ENCODE results near the gene PNCK. TPM values are rescaled to one million over a fixed set of nuclear protein-coding genes. Genes with fewer than 3 reads are reported as not detected.

Gene PNCK
- total and polyA plus RNA-seq, 10 of the 15 experiments (the other 5 are each of a cell fraction or from before 2014, with no cell fraction given): 0.21 to 0.67 (median 0.54) TPM; not detected in 7

DNA sequence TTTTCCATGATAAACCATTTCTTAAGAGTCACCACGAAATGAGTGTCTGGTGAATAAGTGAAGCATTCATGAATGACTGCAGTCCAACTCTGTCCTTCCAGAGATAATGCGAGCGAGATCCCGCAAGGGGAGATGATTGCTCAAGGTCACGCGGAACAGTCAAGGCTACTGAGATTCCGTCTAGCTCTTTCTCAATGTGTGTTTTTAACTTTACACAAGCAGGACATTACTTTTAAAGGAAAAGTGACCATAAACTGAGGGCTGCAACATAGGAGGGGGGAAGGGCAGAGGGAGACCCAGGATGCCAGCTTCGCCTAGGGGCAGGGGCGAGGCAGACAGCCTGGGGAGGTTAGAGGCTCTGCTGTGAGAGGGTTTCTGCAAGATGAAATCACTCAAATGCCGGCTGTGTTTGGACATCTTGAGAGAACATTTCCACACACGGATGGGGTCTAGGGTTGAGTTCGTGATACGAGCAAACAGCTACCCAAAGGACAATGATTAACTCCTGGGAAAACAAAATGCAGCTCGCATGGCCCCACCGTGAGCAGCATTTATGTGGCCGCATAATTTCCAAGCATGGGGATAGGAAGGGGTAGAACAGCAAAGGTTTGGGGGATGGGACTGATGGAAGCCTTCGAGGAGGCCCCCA lies 50.8 kb downstream of the PNCK start:
- no peak for ATAC-seq
- Histone ChIP-seq H2AFZ (ENCODE audit: control insufficient read depth, low read depth, low read length) (no peak overlapping the region), H3K36me3 (ENCODE audit: control insufficient read depth in 2 of 2, insufficient read depth in 2 of 2, low read length in 1 of 2) (no peaks in the 10 kb centered on the region), H3K27ac (ENCODE audit: control insufficient read depth, insufficient read depth) (no peak overlapping the region), H3K27me3 (replicated peaks in 1 of 2; ENCODE audit: control insufficient read depth in 2 of 2, insufficient read depth in 2 of 2, low read length in 1 of 2) (no peaks in the 10 kb centered on the region; a peak in 3 of 4 replicates), H3K4me3 (no peak overlapping the region), H3K4me2 (ENCODE audit: control insufficient read depth, insufficient read depth) (no peak overlapping the region), H3K9me3 (replicated peaks; ENCODE audit: control insufficient read depth, insufficient read depth, low read length) (no peaks in the 10 kb centered on the region; the same call in 2 of the 3 replicates), H4K20me1 (ENCODE audit: control insufficient read depth, insufficient read depth) (no peaks in the 10 kb centered on the region), H3K4me1 (ENCODE audit: control insufficient read depth, insufficient read depth, low read length) (no peaks in the 10 kb centered on the region), H3K79me2 (ENCODE audit: control insufficient read depth, insufficient read depth, low read length) (no peaks in the 10 kb centered on the region), H3K9ac (ENCODE audit: control insufficient read depth, insufficient read depth, low read length) (no peak overlapping the region)
- SMC1A ChIA-PET (ENCODE audit: uncharacterized antibody, unreplicated experiment): no interaction called here
- no peak for DNase-seq (ENCODE audit: low read depth, low spot score)
- in situ Hi-C loops (cut with MboI): no loop called here
- no TSS peak for BruUV-seq (replicated peaks)
- intact Hi-C loops (cut with micrococcal nuclease; ENCODE audit: unreplicated experiment): no loop called here
- POLR2A ChIA-PET: no interaction called here
- 67% methylated on average over 17 of the region's 17 CpGs for WGBS (ENCODE audit: insufficient coverage, insufficient replicate concordance, low lambda C conversion rate, missing lambda C conversion rate)
- TF ChIP-seq, protein P1, sequence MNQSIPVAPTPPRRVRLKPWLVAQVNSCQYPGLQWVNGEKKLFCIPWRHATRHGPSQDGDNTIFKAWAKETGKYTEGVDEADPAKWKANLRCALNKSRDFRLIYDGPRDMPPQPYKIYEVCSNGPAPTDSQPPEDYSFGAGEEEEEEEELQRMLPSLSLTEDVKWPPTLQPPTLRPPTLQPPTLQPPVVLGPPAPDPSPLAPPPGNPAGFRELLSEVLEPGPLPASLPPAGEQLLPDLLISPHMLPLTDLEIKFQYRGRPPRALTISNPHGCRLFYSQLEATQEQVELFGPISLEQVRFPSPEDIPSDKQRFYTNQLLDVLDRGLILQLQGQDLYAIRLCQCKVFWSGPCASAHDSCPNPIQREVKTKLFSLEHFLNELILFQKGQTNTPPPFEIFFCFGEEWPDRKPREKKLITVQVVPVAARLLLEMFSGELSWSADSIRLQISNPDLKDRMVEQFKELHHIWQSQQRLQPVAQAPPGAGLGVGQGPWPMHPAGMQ (IDR thresholded peaks at IDR 0.05; ENCODE audit: borderline replicate concordance): no peak
- TF ChIP-seq BRCA1 (IDR thresholded peaks at IDR 0.05; ENCODE audit: low read depth, low read length): no peak
- TF ChIP-seq HDGF (IDR thresholded peaks at IDR 0.05): no peak
- TF ChIP-seq, protein P2, sequence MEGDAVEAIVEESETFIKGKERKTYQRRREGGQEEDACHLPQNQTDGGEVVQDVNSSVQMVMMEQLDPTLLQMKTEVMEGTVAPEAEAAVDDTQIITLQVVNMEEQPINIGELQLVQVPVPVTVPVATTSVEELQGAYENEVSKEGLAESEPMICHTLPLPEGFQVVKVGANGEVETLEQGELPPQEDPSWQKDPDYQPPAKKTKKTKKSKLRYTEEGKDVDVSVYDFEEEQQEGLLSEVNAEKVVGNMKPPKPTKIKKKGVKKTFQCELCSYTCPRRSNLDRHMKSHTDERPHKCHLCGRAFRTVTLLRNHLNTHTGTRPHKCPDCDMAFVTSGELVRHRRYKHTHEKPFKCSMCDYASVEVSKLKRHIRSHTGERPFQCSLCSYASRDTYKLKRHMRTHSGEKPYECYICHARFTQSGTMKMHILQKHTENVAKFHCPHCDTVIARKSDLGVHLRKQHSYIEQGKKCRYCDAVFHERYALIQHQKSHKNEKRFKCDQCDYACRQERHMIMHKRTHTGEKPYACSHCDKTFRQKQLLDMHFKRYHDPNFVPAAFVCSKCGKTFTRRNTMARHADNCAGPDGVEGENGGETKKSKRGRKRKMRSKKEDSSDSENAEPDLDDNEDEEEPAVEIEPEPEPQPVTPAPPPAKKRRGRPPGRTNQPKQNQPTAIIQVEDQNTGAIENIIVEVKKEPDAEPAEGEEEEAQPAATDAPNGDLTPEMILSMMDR (IDR thresholded peaks at IDR 0.05 in 2 of 3, conservative IDR thresholded peaks at IDR 0.05 in 1 of 3; ENCODE audit: control insufficient read depth in 2 of 3, extremely low read depth in 1 of 3, insufficient read depth in 1 of 3, low read depth in 3 of 3, low read length in 3 of 3): no peak
- no peak for TF ChIP-seq KAT2A (conservative IDR thresholded peaks at IDR 0.05; ENCODE audit: control insufficient read depth, low read depth, low read length)
- TF ChIP-seq ZNF274 (IDR thresholded peaks at IDR 0.05; ENCODE audit: insufficient read depth, insufficient read length): no peak
- no peak for TF ChIP-seq YBX1 (IDR thresholded peaks at IDR 0.05)
- TF ChIP-seq RB1 (IDR thresholded peaks at IDR 0.05; ENCODE audit: borderline replicate concordance): no peak
- no peak for TF ChIP-seq ETV6 (conservative IDR thresholded peaks at IDR 0.05 in 1 of 2, IDR thresholded peaks at IDR 0.05 in 1 of 2; ENCODE audit: borderline replicate concordance in 1 of 2, low read depth in 1 of 2)
- TF ChIP-seq, protein P3, sequence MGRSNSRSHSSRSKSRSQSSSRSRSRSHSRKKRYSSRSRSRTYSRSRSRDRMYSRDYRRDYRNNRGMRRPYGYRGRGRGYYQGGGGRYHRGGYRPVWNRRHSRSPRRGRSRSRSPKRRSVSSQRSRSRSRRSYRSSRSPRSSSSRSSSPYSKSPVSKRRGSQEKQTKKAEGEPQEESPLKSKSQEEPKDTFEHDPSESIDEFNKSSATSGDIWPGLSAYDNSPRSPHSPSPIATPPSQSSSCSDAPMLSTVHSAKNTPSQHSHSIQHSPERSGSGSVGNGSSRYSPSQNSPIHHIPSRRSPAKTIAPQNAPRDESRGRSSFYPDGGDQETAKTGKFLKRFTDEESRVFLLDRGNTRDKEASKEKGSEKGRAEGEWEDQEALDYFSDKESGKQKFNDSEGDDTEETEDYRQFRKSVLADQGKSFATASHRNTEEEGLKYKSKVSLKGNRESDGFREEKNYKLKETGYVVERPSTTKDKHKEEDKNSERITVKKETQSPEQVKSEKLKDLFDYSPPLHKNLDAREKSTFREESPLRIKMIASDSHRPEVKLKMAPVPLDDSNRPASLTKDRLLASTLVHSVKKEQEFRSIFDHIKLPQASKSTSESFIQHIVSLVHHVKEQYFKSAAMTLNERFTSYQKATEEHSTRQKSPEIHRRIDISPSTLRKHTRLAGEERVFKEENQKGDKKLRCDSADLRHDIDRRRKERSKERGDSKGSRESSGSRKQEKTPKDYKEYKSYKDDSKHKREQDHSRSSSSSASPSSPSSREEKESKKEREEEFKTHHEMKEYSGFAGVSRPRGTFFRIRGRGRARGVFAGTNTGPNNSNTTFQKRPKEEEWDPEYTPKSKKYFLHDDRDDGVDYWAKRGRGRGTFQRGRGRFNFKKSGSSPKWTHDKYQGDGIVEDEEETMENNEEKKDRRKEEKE (IDR thresholded peaks at IDR 0.05): no peak
- no peak for TF ChIP-seq IKZF2 (IDR thresholded peaks at IDR 0.05)
- no peak for TF ChIP-seq DPF2 (IDR thresholded peaks at IDR 0.05)
- TF ChIP-seq, protein P4, sequence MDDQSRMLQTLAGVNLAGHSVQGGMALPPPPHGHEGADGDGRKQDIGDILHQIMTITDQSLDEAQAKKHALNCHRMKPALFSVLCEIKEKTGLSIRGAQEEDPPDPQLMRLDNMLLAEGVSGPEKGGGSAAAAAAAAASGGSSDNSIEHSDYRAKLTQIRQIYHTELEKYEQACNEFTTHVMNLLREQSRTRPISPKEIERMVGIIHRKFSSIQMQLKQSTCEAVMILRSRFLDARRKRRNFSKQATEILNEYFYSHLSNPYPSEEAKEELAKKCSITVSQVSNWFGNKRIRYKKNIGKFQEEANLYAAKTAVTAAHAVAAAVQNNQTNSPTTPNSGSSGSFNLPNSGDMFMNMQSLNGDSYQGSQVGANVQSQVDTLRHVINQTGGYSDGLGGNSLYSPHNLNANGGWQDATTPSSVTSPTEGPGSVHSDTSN (IDR thresholded peaks at IDR 0.05; ENCODE audit: insufficient replicate concordance, low read depth, low read length): no peak
- no peak for FAIRE-seq
- CTCF ChIA-PET: no interaction called here
- RAD21 ChIA-PET (ENCODE audit: unreplicated experiment): no interaction called here
